Amniotic stem cell (primary cell): ENCODE measurements around the gene OR4N2.
"Not testable (repeated sequence)": the region's sequence is repeated elsewhere in the genome, so short reads cannot be mapped to it uniquely, and the experiment has no call there.

ENCODE experiments used
- DNase-seq: peaks from one replicate; lab custom pipeline; 2025; lab: John Stamatoyannopoulos, UW

OR4N2 gene, protein sequence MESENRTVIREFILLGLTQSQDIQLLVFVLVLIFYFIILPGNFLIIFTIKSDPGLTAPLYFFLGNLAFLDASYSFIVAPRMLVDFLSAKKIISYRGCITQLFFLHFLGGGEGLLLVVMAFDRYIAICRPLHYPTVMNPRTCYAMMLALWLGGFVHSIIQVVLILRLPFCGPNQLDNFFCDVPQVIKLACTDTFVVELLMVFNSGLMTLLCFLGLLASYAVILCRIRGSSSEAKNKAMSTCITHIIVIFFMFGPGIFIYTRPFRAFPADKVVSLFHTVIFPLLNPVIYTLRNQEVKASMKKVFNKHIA

GRCh38 chr14:19803470-19803869 is at the start of gene OR4N2:
Gene OR4N2, plus strand, starts transcription at chr14:19803770. Its CDS starts 23,679 bp downstream, at chr14:19827449.
- not testable (repeated sequence) for DNase-seq

GRCh38 chr14:19754172-19754571 is 49.4 kb upstream of the OR4N2 start:
- DNase-seq, result no peak

- DNase-seq, result not testable (repeated sequence)
Observed at GRCh38 chr14:19771491-19771890, 32.1 kb upstream of the OR4N2 start.

- DNase-seq, result no peak
Observed at GRCh38 chr14:19771895-19772430, 31.6 kb upstream of the OR4N2 start.

DNA sequence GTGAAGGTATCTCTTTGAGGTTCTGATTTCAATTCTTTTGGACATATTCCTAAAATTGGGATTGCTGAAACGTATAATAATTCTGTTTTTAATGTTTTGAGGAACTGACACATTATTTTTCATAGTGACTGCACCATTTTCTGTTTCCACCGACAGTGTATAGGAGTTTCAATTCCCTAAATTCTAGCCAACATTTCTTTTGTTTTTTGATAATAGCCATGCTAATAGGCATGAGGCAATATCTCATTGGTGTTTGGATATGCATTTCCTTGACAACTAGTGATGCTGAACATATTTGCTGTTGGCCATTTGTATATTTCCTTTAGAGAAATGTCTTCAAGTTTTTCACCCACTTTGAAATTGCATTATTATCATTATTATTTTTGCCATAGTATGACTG is 31.1 kb upstream of the OR4N2 start:
- not testable (repeated sequence) for DNase-seq

DNA sequence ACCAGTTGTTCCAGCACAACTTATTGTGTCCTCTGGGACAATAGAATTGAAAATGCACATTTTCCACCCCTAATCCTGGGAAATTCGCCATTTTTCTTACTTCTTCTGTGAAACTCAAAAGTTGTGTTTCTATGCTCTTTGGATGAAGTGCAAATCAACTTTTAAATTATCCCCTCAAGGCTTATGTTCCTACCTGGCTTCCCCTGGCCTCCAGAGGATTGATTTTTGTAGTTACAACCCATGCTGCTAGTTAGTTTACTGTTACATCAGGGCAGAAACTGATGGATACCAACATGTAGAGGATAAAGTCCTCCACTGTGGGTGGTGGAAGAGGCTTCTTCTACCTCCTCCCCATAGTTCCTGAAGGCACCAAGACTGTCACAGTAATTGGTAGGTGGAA is 30.4 kb upstream of the OR4N2 start, which contains the start of gene OR4M1:
Gene OR4M1, plus strand, starts transcription at position 301 of the 400 bp plus-strand sequence. CDS start 6,819 bp downstream, outside the sequence.
- DNase-seq, result not testable (repeated sequence)

GRCh38 chr14:19775587-19775986 is 28.0 kb upstream of the OR4N2 start:
- DNase-seq, result no peak

GRCh38 chr14:19785848-19786247 is 17.7 kb upstream of the OR4N2 start:
- DNase-seq, result not testable (repeated sequence)

- DNase-seq, result not testable (repeated sequence)
Observed at GRCh38 chr14:19787318-19787717, 16.3 kb upstream of the OR4N2 start.

- not testable (repeated sequence) for DNase-seq
Observed at GRCh38 chr14:19788150-19788549, 15.4 kb upstream of the OR4N2 start.

DNA sequence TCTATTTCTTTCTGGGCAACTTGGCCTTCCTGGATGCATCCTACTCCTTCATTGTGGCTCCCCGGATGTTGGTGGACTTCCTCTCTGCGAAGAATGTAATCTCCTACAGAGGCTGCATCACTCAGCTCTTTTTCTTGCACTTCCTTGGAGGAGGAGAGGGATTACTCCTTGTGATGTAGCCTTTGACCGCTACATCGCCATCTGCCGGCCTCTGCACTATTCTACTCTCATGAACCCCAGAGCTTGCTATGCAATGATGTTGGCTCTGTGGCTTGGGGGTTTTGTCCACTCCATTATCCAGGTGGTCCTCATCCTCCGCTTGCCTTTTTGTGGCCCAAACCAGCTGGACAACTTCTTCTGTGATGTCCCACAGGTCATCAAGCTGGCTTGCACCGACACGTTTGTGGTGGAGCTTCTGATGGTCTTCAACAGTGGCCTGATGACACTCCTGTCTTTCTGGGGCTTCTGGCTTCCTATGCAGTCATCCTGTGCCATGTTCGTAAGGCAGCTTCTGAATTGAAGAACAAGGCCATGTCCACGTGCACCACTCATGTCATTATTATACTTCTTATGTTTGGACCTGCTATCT is 7.0 kb upstream of the OR4N2 start:
- not testable (repeated sequence) for DNase-seq

DNA sequence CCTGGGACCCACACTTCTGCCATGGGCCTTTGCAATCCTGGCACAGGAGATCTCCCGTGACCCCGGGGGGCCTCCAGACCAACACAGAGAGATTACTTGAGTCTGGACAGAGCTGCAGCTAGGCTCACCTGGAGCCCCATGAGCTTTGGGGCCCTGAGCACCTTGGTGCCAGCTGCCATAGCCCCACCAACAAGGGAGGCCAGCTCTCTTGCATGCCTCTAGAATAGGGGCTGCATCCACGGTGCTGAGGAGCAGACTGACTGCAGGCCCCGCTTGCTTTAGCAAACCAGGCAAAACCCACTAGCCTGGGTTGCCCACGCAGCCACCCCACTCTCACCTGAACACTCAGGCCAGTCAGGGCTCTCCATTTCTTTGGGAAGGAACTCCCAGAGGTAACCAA is 3.7 kb upstream of the OR4N2 start:
- DNase-seq, result no peak

- DNase-seq, result no peak
Observed at GRCh38 chr14:19800282-19801117, 3.1 kb upstream of the OR4N2 start.

- no peak for DNase-seq
Observed at GRCh38 chr14:19801118-19801464, 2.5 kb upstream of the OR4N2 start.

DNA sequence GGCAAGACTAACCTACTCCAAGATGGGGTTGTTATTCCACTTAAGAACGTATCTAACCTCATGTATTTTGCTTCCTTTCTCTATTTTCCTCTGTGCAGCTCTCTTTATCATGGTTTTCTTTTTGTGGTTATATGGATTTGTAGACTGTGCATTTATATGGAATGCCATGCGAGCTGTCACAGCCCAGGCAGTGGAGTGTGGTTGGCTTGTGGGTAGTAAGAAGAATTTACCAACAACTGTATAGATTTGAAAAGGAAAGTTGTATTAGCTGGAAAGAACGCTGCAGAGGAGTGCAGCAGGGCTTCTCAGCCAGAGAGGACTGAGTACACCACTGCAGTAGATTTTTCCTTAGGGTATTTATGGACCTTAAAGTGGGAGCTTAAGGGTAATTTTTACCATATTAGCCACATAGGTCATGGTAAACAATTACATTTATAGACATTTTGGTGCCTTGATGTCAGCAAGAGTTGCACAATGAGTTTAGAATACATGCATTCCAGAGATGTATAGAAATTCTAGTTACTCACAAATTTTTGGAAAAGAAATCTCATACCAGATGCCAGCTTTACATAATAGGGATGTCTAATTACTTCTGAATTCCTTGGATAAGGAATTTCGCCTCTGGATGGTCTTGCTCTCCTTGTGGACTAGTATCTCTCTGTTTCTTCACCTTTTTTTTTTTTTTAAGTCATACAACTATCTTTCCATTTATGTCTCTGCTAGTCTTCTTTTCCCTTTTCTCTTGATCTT is 9.8 kb downstream of the OR4N2 start:
- DNase-seq, result not testable (repeated sequence)

- DNase-seq, result not testable (repeated sequence)
Observed at GRCh38 chr14:19819879-19820278, 16.3 kb downstream of the OR4N2 start.

- not testable (repeated sequence) for DNase-seq
Observed at GRCh38 chr14:19821016-19821415, 17.4 kb downstream of the OR4N2 start.

DNA sequence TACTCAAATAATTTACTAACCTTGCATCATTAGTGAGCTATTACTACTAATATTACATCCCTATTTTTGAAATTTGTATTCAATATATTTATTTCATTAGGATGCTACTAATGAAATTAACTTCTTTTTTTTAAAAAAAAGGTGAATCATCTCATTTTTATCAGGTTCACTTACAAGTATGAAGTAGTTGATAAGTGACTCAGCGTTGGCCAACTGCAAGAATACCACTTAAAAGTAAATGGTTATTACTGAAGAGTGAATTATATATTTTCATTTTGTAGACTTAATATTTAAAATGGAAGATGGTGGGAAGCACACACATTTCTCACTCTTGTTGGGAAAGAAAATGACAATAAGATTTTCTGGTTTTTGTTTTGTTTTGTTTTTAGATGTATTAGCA is 19.6 kb downstream of the OR4N2 start:
- no peak for DNase-seq

- no peak for DNase-seq
Observed at GRCh38 chr14:19823765-19824164, 20.2 kb downstream of the OR4N2 start.

DNA sequence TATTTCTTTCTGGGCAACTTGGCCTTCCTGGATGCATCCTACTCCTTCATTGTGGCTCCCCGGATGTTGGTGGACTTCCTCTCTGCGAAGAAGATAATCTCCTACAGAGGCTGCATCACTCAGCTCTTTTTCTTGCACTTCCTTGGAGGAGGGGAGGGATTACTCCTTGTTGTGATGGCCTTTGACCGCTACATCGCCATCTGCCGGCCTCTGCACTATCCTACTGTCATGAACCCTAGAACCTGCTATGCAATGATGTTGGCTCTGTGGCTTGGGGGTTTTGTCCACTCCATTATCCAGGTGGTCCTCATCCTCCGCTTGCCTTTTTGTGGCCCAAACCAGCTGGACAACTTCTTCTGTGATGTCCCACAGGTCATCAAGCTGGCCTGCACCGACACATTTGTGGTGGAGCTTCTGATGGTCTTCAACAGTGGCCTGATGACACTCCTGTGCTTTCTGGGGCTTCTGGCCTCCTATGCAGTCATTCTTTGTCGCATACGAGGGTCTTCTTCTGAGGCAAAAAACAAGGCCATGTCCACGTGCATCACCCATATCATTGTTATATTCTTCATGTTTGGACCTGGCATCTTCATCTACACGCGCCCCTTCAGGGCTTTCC is 24.2 kb downstream of the OR4N2 start:
- not testable (repeated sequence) for DNase-seq

GRCh38 chr14:19828314-19828713 is 24.7 kb downstream of the OR4N2 start:
- DNase-seq, result no peak
